ENCODE measurements around the gene FRMD4A.

The FRMD4A gene

GRCh38 chr10:13721486-13721885 lies 609.2 kb downstream of the FRMD4A start:
- TF ChIP-seq CTCF (conservative IDR thresholded peaks at IDR 0.05; ENCODE audit: control insufficient read depth, insufficient read depth, low read depth, low read length): no peak
- no peak for DNase-seq (ENCODE audit: low read depth)
- H3K4me3 ChIP-seq (ENCODE audit: control insufficient read depth, low read depth, low read length): no peak overlapping the region

- DNase-seq (ENCODE audit: low read depth): no peak
Observed at GRCh38 chr10:13720699-13721098, 610.0 kb downstream of the FRMD4A start.

GRCh38 chr10:13719425-13719824 lies 611.3 kb downstream of the FRMD4A start:
- no peak for DNase-seq (ENCODE audit: low read depth)
- no peak for TF ChIP-seq CTCF (conservative IDR thresholded peaks at IDR 0.05; ENCODE audit: control insufficient read depth, insufficient read depth, low read depth, low read length)

More at GRCh38 chr10:13720699-13721098, 610.0 kb downstream of the FRMD4A start:
- H3K4me3 ChIP-seq (ENCODE audit: control insufficient read depth, low read depth, low read length): no peak overlapping the region
- no peak for TF ChIP-seq CTCF (conservative IDR thresholded peaks at IDR 0.05; ENCODE audit: control insufficient read depth, insufficient read depth, low read depth, low read length)

GRCh38 chr10:13718820-13719219 lies 611.9 kb downstream of the FRMD4A start:
- DNase-seq (ENCODE audit: low read depth): no peak
- no peak for TF ChIP-seq CTCF (conservative IDR thresholded peaks at IDR 0.05; ENCODE audit: control insufficient read depth, insufficient read depth, low read depth, low read length)
- no peak overlapping the region for H3K4me3 ChIP-seq (ENCODE audit: control insufficient read depth, low read depth, low read length)

More at GRCh38 chr10:13719425-13719824, 611.3 kb downstream of the FRMD4A start:
- H3K4me3 ChIP-seq (ENCODE audit: control insufficient read depth, low read depth, low read length): no peak overlapping the region

GRCh38 chr10:13717936-13718772 lies 612.6 kb downstream of the FRMD4A start:
- H3K4me3 ChIP-seq (ENCODE audit: control insufficient read depth, low read depth, low read length): peak overlapping the region; percentile 23
- no peak for TF ChIP-seq CTCF (conservative IDR thresholded peaks at IDR 0.05; ENCODE audit: control insufficient read depth, insufficient read depth, low read depth, low read length)
- peak; percentile 92 for DNase-seq (ENCODE audit: low read depth)

- TF ChIP-seq CTCF (conservative IDR thresholded peaks at IDR 0.05; ENCODE audit: control insufficient read depth, insufficient read depth, low read depth, low read length): no peak
- H3K4me3 ChIP-seq (ENCODE audit: control insufficient read depth, low read depth, low read length): peak overlapping the region; percentile 23
Observed at GRCh38 chr10:13717571-13717935, 613.2 kb downstream of the FRMD4A start.

More at GRCh38 chr10:13717571-13717935, 613.2 kb downstream of the FRMD4A start:
- no peak for DNase-seq (ENCODE audit: low read depth)
